ENCODE measurements around the gene PHLPP1.

The PHLPP1 gene

DNA sequence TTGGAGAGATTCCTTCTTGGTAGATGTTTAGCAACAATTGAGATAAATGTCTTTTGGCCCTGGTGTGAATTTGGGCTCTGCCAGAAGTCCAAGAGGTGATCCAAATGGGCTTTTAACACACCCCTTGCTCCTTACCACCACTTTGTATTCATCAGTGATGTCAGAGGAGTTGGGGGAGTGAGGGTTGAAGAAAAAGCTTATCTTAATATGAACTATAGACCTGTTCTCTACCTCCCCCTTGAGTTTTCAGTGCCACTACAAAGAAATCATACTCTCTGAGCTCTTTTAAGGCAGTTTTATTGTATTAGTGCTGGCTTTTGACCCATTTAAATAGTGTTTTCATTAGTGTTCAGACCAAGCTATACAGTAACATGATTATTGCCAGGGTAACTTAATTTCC lies 229.1 kb downstream of the PHLPP1 start:
- TF ChIP-seq MAX (IDR thresholded peaks at IDR 0.05; ENCODE audit: low read depth, low read length): no peak
- no peak for TF ChIP-seq MYC (IDR thresholded peaks at IDR 0.05; ENCODE audit: low read depth, low read length)
- TF ChIP-seq POLR2A (IDR thresholded peaks at IDR 0.05; ENCODE audit: extremely low read depth, insufficient read length): no peak
- TF ChIP-seq, protein P1, sequence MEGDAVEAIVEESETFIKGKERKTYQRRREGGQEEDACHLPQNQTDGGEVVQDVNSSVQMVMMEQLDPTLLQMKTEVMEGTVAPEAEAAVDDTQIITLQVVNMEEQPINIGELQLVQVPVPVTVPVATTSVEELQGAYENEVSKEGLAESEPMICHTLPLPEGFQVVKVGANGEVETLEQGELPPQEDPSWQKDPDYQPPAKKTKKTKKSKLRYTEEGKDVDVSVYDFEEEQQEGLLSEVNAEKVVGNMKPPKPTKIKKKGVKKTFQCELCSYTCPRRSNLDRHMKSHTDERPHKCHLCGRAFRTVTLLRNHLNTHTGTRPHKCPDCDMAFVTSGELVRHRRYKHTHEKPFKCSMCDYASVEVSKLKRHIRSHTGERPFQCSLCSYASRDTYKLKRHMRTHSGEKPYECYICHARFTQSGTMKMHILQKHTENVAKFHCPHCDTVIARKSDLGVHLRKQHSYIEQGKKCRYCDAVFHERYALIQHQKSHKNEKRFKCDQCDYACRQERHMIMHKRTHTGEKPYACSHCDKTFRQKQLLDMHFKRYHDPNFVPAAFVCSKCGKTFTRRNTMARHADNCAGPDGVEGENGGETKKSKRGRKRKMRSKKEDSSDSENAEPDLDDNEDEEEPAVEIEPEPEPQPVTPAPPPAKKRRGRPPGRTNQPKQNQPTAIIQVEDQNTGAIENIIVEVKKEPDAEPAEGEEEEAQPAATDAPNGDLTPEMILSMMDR (IDR thresholded peaks at IDR 0.05; ENCODE audit: low read depth, low read length): no peak
- DNase-seq (ENCODE audit: low read depth): no peak
- no peak overlapping the region for H3K4me3 ChIP-seq (ENCODE audit: low read depth, low read length)

- no peak overlapping the region for H3K4me3 ChIP-seq (ENCODE audit: low read depth, low read length)
- no peak for DNase-seq (ENCODE audit: low read depth)
- TF ChIP-seq, protein P1 (IDR thresholded peaks at IDR 0.05; ENCODE audit: low read depth, low read length): no peak
- TF ChIP-seq MAX (IDR thresholded peaks at IDR 0.05; ENCODE audit: low read depth, low read length) (no peak), POLR2A (IDR thresholded peaks at IDR 0.05; ENCODE audit: extremely low read depth, insufficient read length) (no peak), MYC (IDR thresholded peaks at IDR 0.05; ENCODE audit: low read depth, low read length) (no peak)
Observed at GRCh38 chr18:62948788-62949187, 233.4 kb downstream of the PHLPP1 start.

- no peak for DNase-seq (ENCODE audit: low read depth)
- TF ChIP-seq MYC (IDR thresholded peaks at IDR 0.05; ENCODE audit: low read depth, low read length) (no peak), MAX (IDR thresholded peaks at IDR 0.05; ENCODE audit: low read depth, low read length) (no peak), POLR2A (IDR thresholded peaks at IDR 0.05; ENCODE audit: extremely low read depth, insufficient read length) (no peak)
- TF ChIP-seq, protein P1 (IDR thresholded peaks at IDR 0.05; ENCODE audit: low read depth, low read length): no peak
- H3K4me3 ChIP-seq (ENCODE audit: low read depth, low read length): no peak overlapping the region
Observed at GRCh38 chr18:62950246-62950645, 234.9 kb downstream of the PHLPP1 start.

DNA sequence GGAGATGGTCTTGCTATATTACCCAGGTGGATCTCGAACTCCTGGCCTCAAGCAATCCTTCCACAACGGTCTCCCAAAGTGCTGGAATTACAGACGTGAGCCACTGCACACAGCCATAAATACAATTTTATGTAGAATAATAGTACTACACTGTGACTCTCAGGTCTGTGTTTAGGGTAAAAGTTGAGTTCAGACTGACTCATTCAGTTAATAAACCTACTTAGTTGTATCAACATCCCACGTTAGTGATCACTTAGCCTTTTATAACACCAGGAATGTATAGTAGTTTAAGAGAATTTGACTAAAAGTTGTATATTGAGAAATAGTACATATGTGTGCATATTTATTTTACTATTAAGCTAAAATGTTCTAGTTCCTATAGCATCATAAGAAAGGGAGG lies 237.5 kb downstream of the PHLPP1 start:
- no peak for DNase-seq (ENCODE audit: low read depth)
- no peak overlapping the region for H3K4me3 ChIP-seq (ENCODE audit: low read depth, low read length)
- TF ChIP-seq MAX (IDR thresholded peaks at IDR 0.05; ENCODE audit: low read depth, low read length): no peak
- no peak for TF ChIP-seq POLR2A (IDR thresholded peaks at IDR 0.05; ENCODE audit: extremely low read depth, insufficient read length)
- no peak for TF ChIP-seq MYC (IDR thresholded peaks at IDR 0.05; ENCODE audit: low read depth, low read length)
- TF ChIP-seq, protein P1 (IDR thresholded peaks at IDR 0.05; ENCODE audit: low read depth, low read length): no peak

GRCh38 chr18:62953663-62954062 lies 238.3 kb downstream of the PHLPP1 start:
- no peak for DNase-seq (ENCODE audit: low read depth)
- H3K4me3 ChIP-seq (ENCODE audit: low read depth, low read length): no peak overlapping the region
- TF ChIP-seq, protein P1 (IDR thresholded peaks at IDR 0.05; ENCODE audit: low read depth, low read length): no peak
- no peak for TF ChIP-seq POLR2A (IDR thresholded peaks at IDR 0.05; ENCODE audit: extremely low read depth, insufficient read length)

DNA sequence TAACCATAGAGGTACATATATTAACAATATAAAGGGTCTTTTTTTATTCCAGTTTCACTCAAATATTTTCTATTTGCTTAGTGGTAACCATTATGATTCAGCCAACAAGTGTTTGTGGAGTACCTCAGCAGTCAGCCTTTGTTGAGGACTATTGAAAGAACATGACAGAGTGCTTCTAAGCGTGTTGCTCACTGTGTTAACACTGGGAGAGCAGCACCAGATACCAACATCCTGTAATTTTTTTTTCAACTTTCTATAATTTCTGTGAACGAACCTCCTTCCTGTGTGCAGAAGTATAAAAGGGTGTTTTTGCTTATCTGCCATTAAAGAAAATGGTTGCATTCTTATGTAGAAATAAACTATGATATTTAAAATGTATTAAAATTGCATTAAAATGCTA lies 239.0 kb downstream of the PHLPP1 start:
- no peak overlapping the region for H3K4me3 ChIP-seq (ENCODE audit: low read depth, low read length)
- TF ChIP-seq MAX (IDR thresholded peaks at IDR 0.05; ENCODE audit: low read depth, low read length): no peak
- TF ChIP-seq POLR2A (IDR thresholded peaks at IDR 0.05; ENCODE audit: extremely low read depth, insufficient read length): no peak
- no peak for TF ChIP-seq MYC (IDR thresholded peaks at IDR 0.05; ENCODE audit: low read depth, low read length)
- TF ChIP-seq, protein P1 (IDR thresholded peaks at IDR 0.05; ENCODE audit: low read depth, low read length): no peak
- DNase-seq (ENCODE audit: low read depth): no peak

All from NB4 (cell line).